ENCODE results near the gene ST6GALNAC1. TPM values are rescaled to one million over a fixed set of nuclear protein-coding genes. Genes with fewer than 3 reads are reported as not detected.

Gene ST6GALNAC1
- total and polyA plus RNA-seq, 10 of the 15 experiments (the other 5 are each of a cell fraction or from before 2014, with no cell fraction given) = 0.08 TPM; not detected in 9

GRCh38 chr17:76642994-76643393, 563 bp downstream of the ST6GALNAC1 start (continued):
- no peak for TF ChIP-seq PRDM15 (CRISPR knock-in tag; IDR thresholded peaks at IDR 0.05)

- ChIA-PET CTCF (no interaction called here), RAD21 (ENCODE audit: unreplicated experiment) (no interaction called here), SMC1A (ENCODE audit: uncharacterized antibody, unreplicated experiment) (interaction anchor here (1.0 kb wide), 1 partner anchor 9 kb away, joined by 3 read pairs; no protein-coding TSS in a partner anchor), POLR2A (no interaction called here)
- Histone ChIP-seq H3K36me3 (ENCODE audit: control insufficient read depth in 2 of 2, insufficient read depth in 2 of 2, low read length in 1 of 2) (no peaks in the 10 kb centered on the region), H3K4me3 (no peak overlapping the region), H3K9me3 (replicated peaks; ENCODE audit: control insufficient read depth, insufficient read depth, low read length) (no peaks in the 10 kb centered on the region; the same call in 1 of the 3 replicates), H2AFZ (ENCODE audit: control insufficient read depth, low read depth, low read length) (no peak overlapping the region), H4K20me1 (ENCODE audit: control insufficient read depth, insufficient read depth) (no peaks in the 10 kb centered on the region), H3K4me1 (ENCODE audit: control insufficient read depth, insufficient read depth, low read length) (no peaks in the 10 kb centered on the region), H3K27ac (ENCODE audit: control insufficient read depth, insufficient read depth) (no peak overlapping the region), H3K27me3 (replicated peaks in 1 of 2; ENCODE audit: control insufficient read depth in 2 of 2, insufficient read depth in 2 of 2, low read length in 1 of 2) (peaks cover 0 to 1% of the 10 kb centered on the region in 2 experiments; a peak in 2 of 4 replicates), H3K79me2 (ENCODE audit: control insufficient read depth, insufficient read depth, low read length) (no peaks in the 10 kb centered on the region), H3K9ac (ENCODE audit: control insufficient read depth, insufficient read depth, low read length) (no peak overlapping the region), H3K4me2 (ENCODE audit: control insufficient read depth, insufficient read depth) (no peak overlapping the region)
- in situ Hi-C loops (cut with MboI) (no loop called here), intact Hi-C loops (cut with micrococcal nuclease; ENCODE audit: unreplicated experiment) (no loop called here)
- DNase-seq (ENCODE audit: low read depth, low spot score) (no peak), ATAC-seq (no peak), FAIRE-seq (no peak)
- no TSS peak for BruUV-seq (replicated peaks)
- TF ChIP-seq PRDM15 (CRISPR knock-in tag; IDR thresholded peaks at IDR 0.05) = no peak
- TF ChIP-seq, protein P1, sequence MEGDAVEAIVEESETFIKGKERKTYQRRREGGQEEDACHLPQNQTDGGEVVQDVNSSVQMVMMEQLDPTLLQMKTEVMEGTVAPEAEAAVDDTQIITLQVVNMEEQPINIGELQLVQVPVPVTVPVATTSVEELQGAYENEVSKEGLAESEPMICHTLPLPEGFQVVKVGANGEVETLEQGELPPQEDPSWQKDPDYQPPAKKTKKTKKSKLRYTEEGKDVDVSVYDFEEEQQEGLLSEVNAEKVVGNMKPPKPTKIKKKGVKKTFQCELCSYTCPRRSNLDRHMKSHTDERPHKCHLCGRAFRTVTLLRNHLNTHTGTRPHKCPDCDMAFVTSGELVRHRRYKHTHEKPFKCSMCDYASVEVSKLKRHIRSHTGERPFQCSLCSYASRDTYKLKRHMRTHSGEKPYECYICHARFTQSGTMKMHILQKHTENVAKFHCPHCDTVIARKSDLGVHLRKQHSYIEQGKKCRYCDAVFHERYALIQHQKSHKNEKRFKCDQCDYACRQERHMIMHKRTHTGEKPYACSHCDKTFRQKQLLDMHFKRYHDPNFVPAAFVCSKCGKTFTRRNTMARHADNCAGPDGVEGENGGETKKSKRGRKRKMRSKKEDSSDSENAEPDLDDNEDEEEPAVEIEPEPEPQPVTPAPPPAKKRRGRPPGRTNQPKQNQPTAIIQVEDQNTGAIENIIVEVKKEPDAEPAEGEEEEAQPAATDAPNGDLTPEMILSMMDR (IDR thresholded peaks at IDR 0.05 in 2 of 3, conservative IDR thresholded peaks at IDR 0.05 in 1 of 3; ENCODE audit: control insufficient read depth in 2 of 3, extremely low read depth in 1 of 3, insufficient read depth in 1 of 3, low read depth in 3 of 3, low read length in 3 of 3) = no peak
- WGBS (ENCODE audit: insufficient coverage, insufficient replicate concordance, low lambda C conversion rate, missing lambda C conversion rate) = 57% methylated on average over 5 of the region's 5 CpGs
These were observed 1.5 kb downstream of the ST6GALNAC1 start for GRCh38 chr17:76642032-76642561.
